ENCODE data around the gene PPP4R4.

- TF ChIP-seq GATA1 (IDR thresholded peaks at IDR 0.05; ENCODE audit: low read depth, low read length): no peak
- no peak for TF ChIP-seq POLR2A (IDR thresholded peaks at IDR 0.05; ENCODE audit: low read length)
These were observed 6.6 kb downstream of the PPP4R4 start for GRCh38 chr14:94180655-94181271.

Data from erythroblast (primary cell).